ENCODE results near the gene VAT1L.
"Not testable (repeated sequence)": the region's sequence is repeated elsewhere in the genome, so short reads cannot be mapped to it uniquely, and the experiment has no call there.

VAT1L gene

GRCh38 chr16:77944631-77945030 is 156.3 kb downstream of the VAT1L start:
- no peak for TF ChIP-seq CTCF (IDR thresholded peaks at IDR 0.05; ENCODE audit: borderline replicate concordance, insufficient read depth, low read depth, low read length)
- H3K4me3 ChIP-seq (ENCODE audit: low read depth, low read length), result no peak overlapping the region

GRCh38 chr16:77945126-77945525 is 156.8 kb downstream of the VAT1L start:
- no peak for TF ChIP-seq CTCF (IDR thresholded peaks at IDR 0.05; ENCODE audit: borderline replicate concordance, insufficient read depth, low read depth, low read length)
- H3K4me3 ChIP-seq (ENCODE audit: low read depth, low read length), result no peak overlapping the region

- TF ChIP-seq CTCF (IDR thresholded peaks at IDR 0.05; ENCODE audit: borderline replicate concordance, insufficient read depth, low read depth, low read length), result no peak
Observed at GRCh38 chr16:77946823-77947222, 158.5 kb downstream of the VAT1L start.

GRCh38 chr16:77947590-77947989 is 159.2 kb downstream of the VAT1L start:
- not testable (repeated sequence) for H3K4me3 ChIP-seq (ENCODE audit: low read depth, low read length)

More at GRCh38 chr16:77946823-77947222, 158.5 kb downstream of the VAT1L start:
- no peak overlapping the region for H3K4me3 ChIP-seq (ENCODE audit: low read depth, low read length)

- no peak for TF ChIP-seq CTCF (IDR thresholded peaks at IDR 0.05; ENCODE audit: borderline replicate concordance, insufficient read depth, low read depth, low read length)
- H3K4me3 ChIP-seq (ENCODE audit: low read depth, low read length), result no peak overlapping the region
Observed at GRCh38 chr16:77948835-77949234, 160.5 kb downstream of the VAT1L start.

- H3K4me3 ChIP-seq (ENCODE audit: low read depth, low read length), result no peak overlapping the region
- TF ChIP-seq CTCF (IDR thresholded peaks at IDR 0.05; ENCODE audit: borderline replicate concordance, insufficient read depth, low read depth, low read length), result no peak
Observed at GRCh38 chr16:77949445-77949844, 161.1 kb downstream of the VAT1L start.

- no peak overlapping the region for H3K4me3 ChIP-seq (ENCODE audit: low read depth, low read length)
- peak; percentile 40; the same call in 1 of the 2 replicates for TF ChIP-seq CTCF (IDR thresholded peaks at IDR 0.05; ENCODE audit: borderline replicate concordance, insufficient read depth, low read depth, low read length)
Observed at GRCh38 chr16:77951788-77952187, 163.4 kb downstream of the VAT1L start.

GRCh38 chr16:77955127-77955526 is 166.8 kb downstream of the VAT1L start:
- no peak for TF ChIP-seq CTCF (IDR thresholded peaks at IDR 0.05; ENCODE audit: borderline replicate concordance, insufficient read depth, low read depth, low read length)
- no peak overlapping the region for H3K4me3 ChIP-seq (ENCODE audit: low read depth, low read length)

All from GM12875 (cell line).